HEK293 (cell line): ENCODE data around the gene SMAD2.
A peak's percentile ranks its signal among the peaks of the same experiment; 100 is the strongest.

Experiments used
- CTCF ChIA-PET: fragments of 350-600 bp; formaldehyde crosslinking; extraction: SDS; loops from one replicate; lab custom pipeline; 2021; ENCODE audit warnings: antibody characterized with exemption; lab: Yijun Ruan, JAX
- POLR2A ChIA-PET: fragments of 300-600 bp; formaldehyde crosslinking; extraction: SDS; loops from one replicate; lab custom pipeline; 2020; ENCODE audit warnings: antibody characterized with exemption, inconsistent platforms; lab: Yijun Ruan, JAX
- H3K27ac ChIP-seq: fragments of 200-500 bp; sonication (Bioruptor generic); 2 replicates; pipeline ENCODE4 v1.5.1; 2014; ENCODE audit warnings: low read depth, low read length, control low read depth, inconsistent platforms; ENCODE audit errors: extremely low read depth
- H3K36me3 ChIP-seq, 2 experiments: fragments of 200-500 bp in 1 of 2; sonication (Bioruptor generic) in 1 of 2; 1 replicate in 1 of 2; 2 replicates in 1 of 2; pipeline ENCODE4 v1.5.1; 2014 to 2017; ENCODE audit warnings: inconsistent platforms in 2 of 2, low read length in 2 of 2; ENCODE audit not compliant: control insufficient read depth in 2 of 2, insufficient read depth in 1 of 2
- H3K4me1 ChIP-seq: fragments of 200-500 bp; sonication (Bioruptor generic); 2 replicates; pipeline ENCODE4 v1.5.1; 2014; ENCODE audit warnings: mild to moderate bottlenecking, low read length, inconsistent platforms; ENCODE audit not compliant: control insufficient read depth, insufficient read depth
- H3K4me3 ChIP-seq: 2 replicates; pipeline ENCODE4 v1.5.1; 2011; ENCODE audit warnings: low read depth, mild to moderate bottlenecking, control low read depth, low read length, moderate library complexity
- H3K9me3 ChIP-seq: fragments of 200-500 bp; sonication (Bioruptor generic); 2 replicates; pipeline ENCODE4 v1.5.1; 2014; ENCODE audit warnings: low read depth, low read length, inconsistent platforms; ENCODE audit not compliant: control insufficient read depth, insufficient read depth
- KLF16 ChIP-seq: fragments of 450-650 bp; formaldehyde crosslinking; IDR thresholded peaks from 2 replicates; pipeline ENCODE4 v1.5.1; 2017; ENCODE audit warnings: missing biosample characterization, missing genetic modification characterization
- OVOL3 ChIP-seq: fragments of 450-650 bp; formaldehyde crosslinking; IDR thresholded peaks from 2 replicates; pipeline ENCODE4 v1.5.1; 2016; ENCODE audit warnings: missing biosample characterization, missing genetic modification characterization
- PRDM1 ChIP-seq: fragments of 450-650 bp; formaldehyde crosslinking; IDR thresholded peaks from 2 replicates; pipeline ENCODE4; 2016; ENCODE audit warnings: missing biosample characterization, missing genetic modification characterization
- RBAK ChIP-seq: fragments of 450-650 bp; formaldehyde crosslinking; IDR thresholded peaks from 2 replicates; pipeline ENCODE4 v1.5.1; 2016; ENCODE audit warnings: missing biosample characterization, missing genetic modification characterization
- SETDB1 ChIP-seq: IDR thresholded peaks from one replicate; pipeline ENCODE4 v1.6.1; 2017; ENCODE audit warnings: mild to moderate bottlenecking, low read length, moderate library complexity, mixed read lengths; ENCODE audit not compliant: insufficient read length
- SP2 ChIP-seq: fragments of 450-650 bp; formaldehyde crosslinking; IDR thresholded peaks from 2 replicates; pipeline ENCODE4 v1.5.1; 2016; ENCODE audit warnings: missing biosample characterization, missing genetic modification characterization
- ZBTB48 ChIP-seq: fragments of 450-650 bp; formaldehyde crosslinking; IDR thresholded peaks from 2 replicates; pipeline ENCODE4 v1.5.1; 2016; ENCODE audit warnings: missing biosample characterization, missing genetic modification characterization
- ZEB2 ChIP-seq: fragments of 450-650 bp; formaldehyde crosslinking; IDR thresholded peaks from 2 replicates; pipeline ENCODE4 v1.5.1; 2016; ENCODE audit warnings: missing biosample characterization, missing genetic modification characterization
- ZFP37 ChIP-seq: fragments of 450-650 bp; formaldehyde crosslinking; IDR thresholded peaks from 2 replicates; pipeline ENCODE4 v1.5.1; 2016; ENCODE audit warnings: missing biosample characterization, missing genetic modification characterization
- ZNF184 ChIP-seq: fragments of 450-650 bp; IDR thresholded peaks from 2 replicates; pipeline ENCODE4 v1.5.1; 2018; ENCODE audit warnings: missing biosample characterization, mild to moderate bottlenecking, missing genetic modification characterization
- ZNF292 ChIP-seq: fragments of 450-650 bp; formaldehyde crosslinking; IDR thresholded peaks from 2 replicates; pipeline ENCODE4 v1.5.1; 2016; ENCODE audit warnings: low read depth, missing biosample characterization, missing genetic modification characterization, borderline replicate concordance
- ZNF335 ChIP-seq: fragments of 450-650 bp; formaldehyde crosslinking; conservative IDR thresholded peaks from 2 replicates; pipeline ENCODE4 v1.5.1; 2016; ENCODE audit warnings: missing biosample characterization, missing genetic modification characterization
- ZNF548 ChIP-seq: fragments of 450-650 bp; formaldehyde crosslinking; IDR thresholded peaks from 2 replicates; pipeline ENCODE4 v1.5.1; 2016; ENCODE audit warnings: missing biosample characterization, missing genetic modification characterization
- ZNF549 ChIP-seq: fragments of 450-650 bp; IDR thresholded peaks from 2 replicates; pipeline ENCODE4 v1.5.1; 2018; ENCODE audit warnings: missing biosample characterization, missing genetic modification characterization, mild to moderate bottlenecking, inconsistent platforms, moderate library complexity
- ZNF596 ChIP-seq: fragments of 450-650 bp; IDR thresholded peaks from 2 replicates; pipeline ENCODE4 v1.5.0; 2018; ENCODE audit warnings: missing biosample characterization, mild to moderate bottlenecking, missing genetic modification characterization, moderate library complexity
- ZNF76 ChIP-seq: fragments of 450-650 bp; formaldehyde crosslinking; IDR thresholded peaks from 2 replicates; pipeline ENCODE4; 2016; ENCODE audit warnings: low read depth, missing biosample characterization, missing genetic modification characterization, borderline replicate concordance
- TF ChIP-seq, protein P1 (sequence below): fragments of 450-650 bp; formaldehyde crosslinking; IDR thresholded peaks from 2 replicates; pipeline ENCODE4 v1.5.1; 2016; ENCODE audit warnings: missing biosample characterization, missing genetic modification characterization
- TF ChIP-seq, protein P2 (sequence below): fragments of 450-650 bp; formaldehyde crosslinking; IDR thresholded peaks from 2 replicates; pipeline ENCODE4 v1.5.1; 2016; ENCODE audit warnings: missing biosample characterization, missing genetic modification characterization
- TF ChIP-seq, protein P3 (sequence below): fragments of 450-650 bp; formaldehyde crosslinking; IDR thresholded peaks from 2 replicates; pipeline ENCODE4; 2016; ENCODE audit warnings: missing biosample characterization, missing genetic modification characterization
- TF ChIP-seq, protein P4 (sequence below): fragments of 450-650 bp; formaldehyde crosslinking; IDR thresholded peaks from 2 replicates; pipeline ENCODE4 v1.5.1; 2017; ENCODE audit warnings: missing biosample characterization, mild to moderate bottlenecking, missing genetic modification characterization, moderate library complexity
- TF ChIP-seq, protein P5 (sequence below): fragments of 450-650 bp; formaldehyde crosslinking; IDR thresholded peaks from 2 replicates; pipeline ENCODE4 v1.5.1; 2016; ENCODE audit warnings: missing biosample characterization, missing genetic modification characterization
- TF ChIP-seq, protein P6 (sequence below): sonication (generic); formaldehyde crosslinking; IDR thresholded peaks from 2 replicates; pipeline ENCODE4 v1.8.1; 2022; ENCODE audit warnings: mild to moderate bottlenecking, moderate library complexity, missing genetic modification reagents
- TF ChIP-seq, protein P7 (sequence below): fragments of 450-650 bp; IDR thresholded peaks from 2 replicates; pipeline ENCODE4 v1.5.1; 2018; ENCODE audit warnings: missing biosample characterization, mild to moderate bottlenecking, missing genetic modification characterization
- TF ChIP-seq, protein P8 (sequence below): fragments of 450-650 bp; formaldehyde crosslinking; IDR thresholded peaks from 2 replicates; pipeline ENCODE4 v1.5.1; 2017; ENCODE audit warnings: missing biosample characterization, missing genetic modification characterization

The SMAD2 gene

DNA sequence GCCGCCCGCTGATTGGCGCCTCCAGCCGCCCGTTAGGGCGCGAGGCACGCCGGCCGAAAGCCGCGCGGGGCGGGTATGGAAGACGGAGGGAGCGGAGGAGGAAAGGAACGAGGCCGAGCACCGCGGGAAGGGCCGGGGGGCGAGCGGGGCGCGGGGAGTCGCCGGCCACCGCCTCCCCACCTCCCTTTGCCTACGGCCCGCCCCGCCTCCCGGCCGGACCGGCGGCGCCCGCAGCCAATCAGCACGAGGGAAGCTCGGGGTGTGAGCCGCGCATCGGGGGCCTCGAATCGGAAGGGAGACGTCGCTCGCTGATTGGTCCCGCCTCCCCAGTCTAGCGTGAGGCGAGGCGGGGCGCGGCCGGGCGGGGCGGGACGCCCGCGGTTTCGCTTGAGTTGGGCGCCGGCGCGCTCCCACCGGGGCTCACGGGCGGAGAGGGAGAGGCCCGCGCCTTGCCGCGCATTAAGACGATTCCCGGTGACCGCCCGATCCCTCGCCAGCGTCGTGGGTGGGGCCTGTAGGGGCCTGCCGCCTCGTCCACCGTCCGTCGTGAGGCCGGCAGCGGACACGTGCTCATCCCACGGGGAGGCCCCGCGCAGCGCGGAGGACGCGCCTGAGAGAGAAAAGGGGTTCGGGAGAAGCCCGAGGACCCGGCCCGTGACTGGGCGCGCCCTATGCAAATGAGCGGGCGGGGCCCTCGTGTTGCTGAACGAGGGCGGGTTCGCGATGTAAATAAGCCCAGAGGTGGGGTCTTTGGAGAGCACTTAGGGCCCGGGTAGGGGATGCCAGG lies 665 bp upstream of the SMAD2 start (continued):
- TF ChIP-seq SETDB1, result no peak
- TF ChIP-seq ZNF76, result peak; percentile 46; the same call in 1 of the 2 replicates
- 0 out of 2 replicates have a peak, but pooled peaks have one; percentile 7 for TF ChIP-seq ZNF596 (tag by site-specific recombination)
- TF ChIP-seq ZFP37 (tag by site-specific recombination), result peak; percentile 78; the same call in 1 of the 2 replicates
- TF ChIP-seq, protein P1, sequence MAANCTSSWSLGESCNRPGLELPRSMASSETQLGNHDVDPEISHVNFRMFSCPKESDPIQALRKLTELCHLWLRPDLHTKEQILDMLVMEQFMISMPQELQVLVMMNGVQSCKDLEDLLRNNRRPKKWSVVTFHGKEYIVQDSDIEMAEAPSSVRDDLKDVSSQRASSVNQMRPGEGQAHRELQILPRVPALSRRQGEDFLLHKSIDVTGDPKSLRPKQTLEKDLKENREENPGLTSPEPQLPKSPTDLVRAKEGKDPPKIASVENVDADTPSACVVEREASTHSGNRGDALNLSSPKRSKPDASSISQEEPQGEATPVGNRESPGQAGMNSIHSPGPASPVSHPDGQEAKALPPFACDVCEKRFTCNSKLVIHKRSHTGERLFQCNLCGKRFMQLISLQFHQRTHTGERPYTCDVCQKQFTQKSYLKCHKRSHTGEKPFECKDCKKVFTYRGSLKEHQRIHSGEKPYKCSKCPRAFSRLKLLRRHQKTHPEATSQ (tag by site-specific recombination), result no peak
- TF ChIP-seq, protein P2, sequence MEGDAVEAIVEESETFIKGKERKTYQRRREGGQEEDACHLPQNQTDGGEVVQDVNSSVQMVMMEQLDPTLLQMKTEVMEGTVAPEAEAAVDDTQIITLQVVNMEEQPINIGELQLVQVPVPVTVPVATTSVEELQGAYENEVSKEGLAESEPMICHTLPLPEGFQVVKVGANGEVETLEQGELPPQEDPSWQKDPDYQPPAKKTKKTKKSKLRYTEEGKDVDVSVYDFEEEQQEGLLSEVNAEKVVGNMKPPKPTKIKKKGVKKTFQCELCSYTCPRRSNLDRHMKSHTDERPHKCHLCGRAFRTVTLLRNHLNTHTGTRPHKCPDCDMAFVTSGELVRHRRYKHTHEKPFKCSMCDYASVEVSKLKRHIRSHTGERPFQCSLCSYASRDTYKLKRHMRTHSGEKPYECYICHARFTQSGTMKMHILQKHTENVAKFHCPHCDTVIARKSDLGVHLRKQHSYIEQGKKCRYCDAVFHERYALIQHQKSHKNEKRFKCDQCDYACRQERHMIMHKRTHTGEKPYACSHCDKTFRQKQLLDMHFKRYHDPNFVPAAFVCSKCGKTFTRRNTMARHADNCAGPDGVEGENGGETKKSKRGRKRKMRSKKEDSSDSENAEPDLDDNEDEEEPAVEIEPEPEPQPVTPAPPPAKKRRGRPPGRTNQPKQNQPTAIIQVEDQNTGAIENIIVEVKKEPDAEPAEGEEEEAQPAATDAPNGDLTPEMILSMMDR, result no peak
- TF ChIP-seq KLF16, result peak; percentile 77; the same call in 1 of the 2 replicates
- peak; percentile 91; the same call in 1 of the 2 replicates for TF ChIP-seq ZNF335 (tag by site-specific recombination)
- TF ChIP-seq, protein P3, sequence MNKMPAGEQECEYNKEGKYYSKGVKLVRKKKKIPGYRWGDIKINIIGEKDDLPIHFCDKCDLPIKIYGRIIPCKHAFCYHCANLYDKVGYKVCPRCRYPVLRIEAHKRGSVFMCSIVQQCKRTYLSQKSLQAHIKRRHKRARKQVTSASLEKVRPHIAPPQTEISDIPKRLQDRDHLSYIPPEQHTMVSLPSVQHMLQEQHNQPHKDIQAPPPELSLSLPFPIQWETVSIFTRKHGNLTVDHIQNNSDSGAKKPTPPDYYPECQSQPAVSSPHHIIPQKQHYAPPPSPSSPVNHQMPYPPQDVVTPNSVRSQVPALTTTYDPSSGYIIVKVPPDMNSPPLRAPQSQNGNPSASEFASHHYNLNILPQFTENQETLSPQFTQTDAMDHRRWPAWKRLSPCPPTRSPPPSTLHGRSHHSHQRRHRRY (tag by site-specific recombination), result no peak
- TF ChIP-seq RBAK, result 0 out of 2 replicates have a peak, but pooled peaks have one; percentile 24
- TF ChIP-seq, protein P4, sequence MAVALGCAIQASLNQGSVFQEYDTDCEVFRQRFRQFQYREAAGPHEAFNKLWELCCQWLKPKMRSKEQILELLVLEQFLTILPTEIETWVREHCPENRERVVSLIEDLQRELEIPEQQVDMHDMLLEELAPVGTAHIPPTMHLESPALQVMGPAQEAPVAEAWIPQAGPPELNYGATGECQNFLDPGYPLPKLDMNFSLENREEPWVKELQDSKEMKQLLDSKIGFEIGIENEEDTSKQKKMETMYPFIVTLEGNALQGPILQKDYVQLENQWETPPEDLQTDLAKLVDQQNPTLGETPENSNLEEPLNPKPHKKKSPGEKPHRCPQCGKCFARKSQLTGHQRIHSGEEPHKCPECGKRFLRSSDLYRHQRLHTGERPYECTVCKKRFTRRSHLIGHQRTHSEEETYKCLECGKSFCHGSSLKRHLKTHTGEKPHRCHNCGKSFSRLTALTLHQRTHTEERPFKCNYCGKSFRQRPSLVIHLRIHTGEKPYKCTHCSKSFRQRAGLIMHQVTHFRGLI, result peak; percentile 97
- TF ChIP-seq ZNF549 (tag by site-specific recombination), result 0 out of 2 replicates have a peak, but pooled peaks have one; percentile 10
- TF ChIP-seq OVOL3 (tag by site-specific recombination), result 0 out of 2 replicates have a peak, but pooled peaks have one; percentile 16

DNA sequence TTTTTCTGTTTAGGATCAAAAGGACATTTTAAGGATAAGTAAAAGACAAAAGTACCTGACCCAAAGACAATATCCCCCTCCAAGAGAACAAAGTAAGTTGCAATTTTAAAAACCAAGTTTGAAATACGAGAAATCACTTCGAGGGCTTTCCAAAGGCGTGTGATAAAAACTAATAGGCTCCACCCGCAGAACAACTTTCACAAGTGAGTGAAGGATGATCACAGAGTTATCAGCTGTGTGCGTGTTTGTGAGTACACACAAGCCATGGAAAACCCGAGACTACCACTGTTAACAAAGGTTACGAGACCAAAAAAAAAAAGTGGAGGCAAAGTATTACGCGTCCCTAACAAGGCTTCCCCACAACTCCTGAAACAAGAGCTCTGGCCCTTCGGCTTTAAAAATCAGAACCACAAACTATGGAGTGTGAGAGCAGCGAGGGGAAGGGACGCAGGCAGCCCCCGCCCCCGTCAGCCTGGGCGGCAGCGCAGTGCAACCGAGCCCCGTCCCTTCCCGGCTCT lies 719 bp downstream of the SMAD2 start:
- ChIA-PET POLR2A (interaction anchor here (0.5 to 1.7 kb wide), 5 partner anchors 15 to 224 kb away, joined by 3 to 9 read pairs (median 5); no protein-coding TSS in a partner anchor), CTCF (interaction anchor here (0.6 kb wide), 2 partner anchors 40 to 61 kb away, joined by 3 read pairs; no protein-coding TSS in a partner anchor)
- Histone ChIP-seq H3K4me1 (peaks cover 23% of the 10 kb centered on the region), H3K9me3 (no peaks in the 10 kb centered on the region), H3K27ac (peak overlapping the region; percentile 99), H3K4me3 (peak overlapping the region; percentile 78), H3K36me3 (no peaks in the 10 kb centered on the region; a peak in 1 of 3 replicates)
- 0 out of 2 replicates have a peak, but pooled peaks have one; percentile 33 for TF ChIP-seq ZBTB48 (tag by site-specific recombination)
- TF ChIP-seq, protein P5, sequence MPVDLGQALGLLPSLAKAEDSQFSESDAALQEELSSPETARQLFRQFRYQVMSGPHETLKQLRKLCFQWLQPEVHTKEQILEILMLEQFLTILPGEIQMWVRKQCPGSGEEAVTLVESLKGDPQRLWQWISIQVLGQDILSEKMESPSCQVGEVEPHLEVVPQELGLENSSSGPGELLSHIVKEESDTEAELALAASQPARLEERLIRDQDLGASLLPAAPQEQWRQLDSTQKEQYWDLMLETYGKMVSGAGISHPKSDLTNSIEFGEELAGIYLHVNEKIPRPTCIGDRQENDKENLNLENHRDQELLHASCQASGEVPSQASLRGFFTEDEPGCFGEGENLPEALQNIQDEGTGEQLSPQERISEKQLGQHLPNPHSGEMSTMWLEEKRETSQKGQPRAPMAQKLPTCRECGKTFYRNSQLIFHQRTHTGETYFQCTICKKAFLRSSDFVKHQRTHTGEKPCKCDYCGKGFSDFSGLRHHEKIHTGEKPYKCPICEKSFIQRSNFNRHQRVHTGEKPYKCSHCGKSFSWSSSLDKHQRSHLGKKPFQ, result no peak
- TF ChIP-seq ZEB2 (tag by site-specific recombination), result no peak
- TF ChIP-seq, protein P6, sequence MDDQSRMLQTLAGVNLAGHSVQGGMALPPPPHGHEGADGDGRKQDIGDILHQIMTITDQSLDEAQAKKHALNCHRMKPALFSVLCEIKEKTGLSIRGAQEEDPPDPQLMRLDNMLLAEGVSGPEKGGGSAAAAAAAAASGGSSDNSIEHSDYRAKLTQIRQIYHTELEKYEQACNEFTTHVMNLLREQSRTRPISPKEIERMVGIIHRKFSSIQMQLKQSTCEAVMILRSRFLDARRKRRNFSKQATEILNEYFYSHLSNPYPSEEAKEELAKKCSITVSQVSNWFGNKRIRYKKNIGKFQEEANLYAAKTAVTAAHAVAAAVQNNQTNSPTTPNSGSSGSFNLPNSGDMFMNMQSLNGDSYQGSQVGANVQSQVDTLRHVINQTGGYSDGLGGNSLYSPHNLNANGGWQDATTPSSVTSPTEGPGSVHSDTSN, result no peak
- TF ChIP-seq ZNF292 (tag by site-specific recombination), result no peak
- TF ChIP-seq, protein P7, sequence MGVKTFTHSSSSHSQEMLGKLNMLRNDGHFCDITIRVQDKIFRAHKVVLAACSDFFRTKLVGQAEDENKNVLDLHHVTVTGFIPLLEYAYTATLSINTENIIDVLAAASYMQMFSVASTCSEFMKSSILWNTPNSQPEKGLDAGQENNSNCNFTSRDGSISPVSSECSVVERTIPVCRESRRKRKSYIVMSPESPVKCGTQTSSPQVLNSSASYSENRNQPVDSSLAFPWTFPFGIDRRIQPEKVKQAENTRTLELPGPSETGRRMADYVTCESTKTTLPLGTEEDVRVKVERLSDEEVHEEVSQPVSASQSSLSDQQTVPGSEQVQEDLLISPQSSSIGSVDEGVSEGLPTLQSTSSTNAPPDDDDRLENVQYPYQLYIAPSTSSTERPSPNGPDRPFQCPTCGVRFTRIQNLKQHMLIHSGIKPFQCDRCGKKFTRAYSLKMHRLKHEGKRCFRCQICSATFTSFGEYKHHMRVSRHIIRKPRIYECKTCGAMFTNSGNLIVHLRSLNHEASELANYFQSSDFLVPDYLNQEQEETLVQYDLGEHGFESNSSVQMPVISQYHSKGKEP, result no peak
- TF ChIP-seq, protein P8, sequence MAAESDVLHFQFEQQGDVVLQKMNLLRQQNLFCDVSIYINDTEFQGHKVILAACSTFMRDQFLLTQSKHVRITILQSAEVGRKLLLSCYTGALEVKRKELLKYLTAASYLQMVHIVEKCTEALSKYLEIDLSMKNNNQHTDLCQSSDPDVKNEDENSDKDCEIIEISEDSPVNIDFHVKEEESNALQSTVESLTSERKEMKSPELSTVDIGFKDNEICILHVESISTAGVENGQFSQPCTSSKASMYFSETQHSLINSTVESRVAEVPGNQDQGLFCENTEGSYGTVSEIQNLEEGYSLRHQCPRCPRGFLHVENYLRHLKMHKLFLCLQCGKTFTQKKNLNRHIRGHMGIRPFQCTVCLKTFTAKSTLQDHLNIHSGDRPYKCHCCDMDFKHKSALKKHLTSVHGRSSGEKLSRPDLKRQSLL (tag by site-specific recombination), result no peak
- no peak for TF ChIP-seq ZNF184 (tag by site-specific recombination)
- no peak for TF ChIP-seq SP2 (tag by site-specific recombination)
- peak; percentile 90 for TF ChIP-seq PRDM1 (tag by site-specific recombination)
- no peak for TF ChIP-seq ZNF548 (tag by site-specific recombination)
